Measurements from ENCODE around the gene ZBTB20. TPM values are rescaled to one million over a fixed set of nuclear protein-coding genes. Genes with fewer than 3 reads are reported as not detected.

ZBTB20 gene
- total and polyA plus RNA-seq, 10 of the 15 experiments (the other 5 are each of a cell fraction or from before 2014, with no cell fraction given) = 0.20 to 5.5 (median 2.2) TPM

DNA sequence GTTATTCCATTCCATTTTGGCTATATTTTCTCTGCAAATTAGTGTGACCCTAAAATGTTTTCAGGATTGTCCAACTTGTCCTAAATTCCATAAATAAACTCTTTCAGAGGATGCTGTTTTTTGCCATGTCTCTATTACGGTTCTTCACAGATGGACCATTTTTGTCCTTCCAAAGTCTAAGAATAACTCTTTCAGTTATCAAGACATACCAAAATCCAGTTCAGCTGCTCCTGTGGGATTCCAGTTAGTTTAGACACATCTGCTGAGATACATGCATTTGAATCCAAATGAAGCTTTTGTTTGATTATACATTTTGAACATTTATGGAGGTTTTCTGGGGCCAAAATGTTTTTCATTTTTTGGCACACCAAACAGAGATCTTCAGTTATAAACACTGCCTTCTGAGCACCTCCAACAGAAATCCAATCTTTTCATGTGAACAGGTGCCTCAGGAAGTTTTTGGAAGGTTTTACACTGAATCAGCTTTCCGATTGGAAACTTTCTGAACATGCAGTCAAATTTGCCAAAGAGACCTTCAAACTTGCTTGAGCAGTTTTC is 772.6 kb downstream of the ZBTB20 start:
- in situ Hi-C loops (cut with MboI) = no loop called here
- H3K36me3 ChIP-seq (ENCODE audit: control insufficient read depth in 2 of 2, insufficient read depth in 2 of 2, low read length in 1 of 2) = peaks cover 0 to 14% of the 10 kb centered on the region in 2 experiments; a peak in 1 of 4 replicates
- CTCF ChIA-PET = interaction anchor here (0.9 to 1.2 kb wide), 2 partner anchors 9 to 82 kb away, joined by 3 read pairs; no protein-coding TSS in a partner anchor

More for the DNA sequence above, 772.6 kb downstream of the ZBTB20 start:
- Histone ChIP-seq H3K79me2 (ENCODE audit: control insufficient read depth, insufficient read depth, low read length) (no peaks in the 10 kb centered on the region), H3K27ac (ENCODE audit: control insufficient read depth, insufficient read depth) (no peak overlapping the region), H3K4me3 (no peak overlapping the region), H4K20me1 (ENCODE audit: control insufficient read depth, insufficient read depth) (no peaks in the 10 kb centered on the region), H3K9me3 (replicated peaks; ENCODE audit: control insufficient read depth, insufficient read depth, low read length) (no peaks in the 10 kb centered on the region), H3K4me1 (ENCODE audit: control insufficient read depth, insufficient read depth, low read length) (0 out of 2 replicates have a peak, but pooled peaks cover 3% of the 10 kb centered on the region), H3K27me3 (replicated peaks in 1 of 2; ENCODE audit: control insufficient read depth in 2 of 2, insufficient read depth in 2 of 2, low read length in 1 of 2) (no peaks in the 10 kb centered on the region), H3K9ac (ENCODE audit: control insufficient read depth, insufficient read depth, low read length) (no peak overlapping the region), H3K4me2 (ENCODE audit: control insufficient read depth, insufficient read depth) (no peak overlapping the region), H2AFZ (ENCODE audit: control insufficient read depth, low read depth, low read length) (no peak overlapping the region)
- RAD21 ChIA-PET (ENCODE audit: unreplicated experiment) = no interaction called here
- no peak for DNase-seq (ENCODE audit: low read depth, low spot score)
- BruUV-seq (replicated peaks) = no TSS peak
- TF ChIP-seq EZH2 (IDR thresholded peaks at IDR 0.05; ENCODE audit: borderline replicate concordance, control insufficient read depth, low read depth, low read length) (no peak), NBN (IDR thresholded peaks at IDR 0.05) (no peak), MTA3 (IDR thresholded peaks at IDR 0.05; ENCODE audit: borderline replicate concordance, low read length) (no peak), FOS (IDR thresholded peaks at IDR 0.05; ENCODE audit: borderline replicate concordance, extremely low read depth, insufficient read length) (no peak), SMAD5 (IDR thresholded peaks at IDR 0.05; ENCODE audit: low read depth) (no peak), IKZF2 (IDR thresholded peaks at IDR 0.05) (no peak), KLF5 (IDR thresholded peaks at IDR 0.05; ENCODE audit: partially characterized antibody) (no peak), CHD1 (IDR thresholded peaks at IDR 0.05; ENCODE audit: low read depth, low read length) (no peak), TCF3 (IDR thresholded peaks at IDR 0.05; ENCODE audit: borderline replicate concordance, insufficient read depth, low read depth, low read length) (no peak), ZZZ3 (IDR thresholded peaks at IDR 0.05; ENCODE audit: control insufficient read depth, insufficient read length, low read depth) (no peak), POLR2AphosphoS5 (IDR thresholded peaks at IDR 0.05; ENCODE audit: low read length) (no peak), TCF7 (IDR thresholded peaks at IDR 0.05; ENCODE audit: borderline replicate concordance) (no peak), NFXL1 (IDR thresholded peaks at IDR 0.05; ENCODE audit: borderline replicate concordance) (no peak)
- TF ChIP-seq, protein P1, sequence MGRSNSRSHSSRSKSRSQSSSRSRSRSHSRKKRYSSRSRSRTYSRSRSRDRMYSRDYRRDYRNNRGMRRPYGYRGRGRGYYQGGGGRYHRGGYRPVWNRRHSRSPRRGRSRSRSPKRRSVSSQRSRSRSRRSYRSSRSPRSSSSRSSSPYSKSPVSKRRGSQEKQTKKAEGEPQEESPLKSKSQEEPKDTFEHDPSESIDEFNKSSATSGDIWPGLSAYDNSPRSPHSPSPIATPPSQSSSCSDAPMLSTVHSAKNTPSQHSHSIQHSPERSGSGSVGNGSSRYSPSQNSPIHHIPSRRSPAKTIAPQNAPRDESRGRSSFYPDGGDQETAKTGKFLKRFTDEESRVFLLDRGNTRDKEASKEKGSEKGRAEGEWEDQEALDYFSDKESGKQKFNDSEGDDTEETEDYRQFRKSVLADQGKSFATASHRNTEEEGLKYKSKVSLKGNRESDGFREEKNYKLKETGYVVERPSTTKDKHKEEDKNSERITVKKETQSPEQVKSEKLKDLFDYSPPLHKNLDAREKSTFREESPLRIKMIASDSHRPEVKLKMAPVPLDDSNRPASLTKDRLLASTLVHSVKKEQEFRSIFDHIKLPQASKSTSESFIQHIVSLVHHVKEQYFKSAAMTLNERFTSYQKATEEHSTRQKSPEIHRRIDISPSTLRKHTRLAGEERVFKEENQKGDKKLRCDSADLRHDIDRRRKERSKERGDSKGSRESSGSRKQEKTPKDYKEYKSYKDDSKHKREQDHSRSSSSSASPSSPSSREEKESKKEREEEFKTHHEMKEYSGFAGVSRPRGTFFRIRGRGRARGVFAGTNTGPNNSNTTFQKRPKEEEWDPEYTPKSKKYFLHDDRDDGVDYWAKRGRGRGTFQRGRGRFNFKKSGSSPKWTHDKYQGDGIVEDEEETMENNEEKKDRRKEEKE (IDR thresholded peaks at IDR 0.05) = no peak
- TF ChIP-seq, protein P2, sequence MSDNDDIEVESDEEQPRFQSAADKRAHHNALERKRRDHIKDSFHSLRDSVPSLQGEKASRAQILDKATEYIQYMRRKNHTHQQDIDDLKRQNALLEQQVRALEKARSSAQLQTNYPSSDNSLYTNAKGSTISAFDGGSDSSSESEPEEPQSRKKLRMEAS (IDR thresholded peaks at IDR 0.05; ENCODE audit: low read depth, low read length) = no peak
- no peak for FAIRE-seq
- POLR2A ChIA-PET = no interaction called here
- intact Hi-C loops (cut with micrococcal nuclease; ENCODE audit: unreplicated experiment) = no loop called here
- no peak for ATAC-seq
- WGBS (ENCODE audit: insufficient coverage, insufficient replicate concordance, low lambda C conversion rate, missing lambda C conversion rate) = 51% methylated on average over 2 of the region's 2 CpGs
- SMC1A ChIA-PET (ENCODE audit: uncharacterized antibody, unreplicated experiment) = interaction anchor here (0.8 to 1.5 kb wide), 2 partner anchors 44 to 78 kb away, joined by 3 read pairs; no protein-coding TSS in a partner anchor
